ENCODE measurements around the gene TESK1. TPM values are rescaled to one million over a fixed set of nuclear protein-coding genes. Genes with fewer than 3 reads are reported as not detected.
"Not testable (repeated sequence)": the region's sequence is repeated elsewhere in the genome, so short reads cannot be mapped to it uniquely, and the experiment has no call there.

The TESK1 gene
- total and polyA plus RNA-seq, 2 experiments from 2014 or later = 6.8 to 10.7 TPM

DNA sequence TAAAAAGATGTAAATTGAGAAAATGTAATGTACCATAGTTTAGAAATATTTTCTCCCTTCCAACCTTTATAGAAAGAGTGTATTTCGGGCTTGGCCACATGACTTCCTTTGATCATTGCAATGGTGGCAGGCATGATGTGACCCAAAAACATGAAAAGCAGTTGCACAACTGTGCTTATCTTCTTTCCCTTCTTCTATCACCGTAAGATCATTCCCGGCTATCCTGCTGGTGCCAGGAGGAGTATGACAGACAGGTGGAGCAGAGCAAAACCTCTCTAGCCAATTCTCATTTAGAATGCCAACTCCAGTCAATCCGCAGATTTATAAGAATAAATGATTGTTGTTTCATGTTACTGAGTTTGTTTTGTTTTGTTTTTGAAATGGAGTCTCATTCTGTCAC, 10.6 kb upstream of the TESK1 start (continued):
- TF ChIP-seq, protein P1, sequence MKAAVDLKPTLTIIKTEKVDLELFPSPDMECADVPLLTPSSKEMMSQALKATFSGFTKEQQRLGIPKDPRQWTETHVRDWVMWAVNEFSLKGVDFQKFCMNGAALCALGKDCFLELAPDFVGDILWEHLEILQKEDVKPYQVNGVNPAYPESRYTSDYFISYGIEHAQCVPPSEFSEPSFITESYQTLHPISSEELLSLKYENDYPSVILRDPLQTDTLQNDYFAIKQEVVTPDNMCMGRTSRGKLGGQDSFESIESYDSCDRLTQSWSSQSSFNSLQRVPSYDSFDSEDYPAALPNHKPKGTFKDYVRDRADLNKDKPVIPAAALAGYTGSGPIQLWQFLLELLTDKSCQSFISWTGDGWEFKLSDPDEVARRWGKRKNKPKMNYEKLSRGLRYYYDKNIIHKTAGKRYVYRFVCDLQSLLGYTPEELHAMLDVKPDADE (IDR thresholded peaks at IDR 0.05) = no peak
- TF ChIP-seq EZH2 (IDR thresholded peaks at IDR 0.05; ENCODE audit: low read depth, unreplicated experiment) = no peak
- TF ChIP-seq, protein P2, sequence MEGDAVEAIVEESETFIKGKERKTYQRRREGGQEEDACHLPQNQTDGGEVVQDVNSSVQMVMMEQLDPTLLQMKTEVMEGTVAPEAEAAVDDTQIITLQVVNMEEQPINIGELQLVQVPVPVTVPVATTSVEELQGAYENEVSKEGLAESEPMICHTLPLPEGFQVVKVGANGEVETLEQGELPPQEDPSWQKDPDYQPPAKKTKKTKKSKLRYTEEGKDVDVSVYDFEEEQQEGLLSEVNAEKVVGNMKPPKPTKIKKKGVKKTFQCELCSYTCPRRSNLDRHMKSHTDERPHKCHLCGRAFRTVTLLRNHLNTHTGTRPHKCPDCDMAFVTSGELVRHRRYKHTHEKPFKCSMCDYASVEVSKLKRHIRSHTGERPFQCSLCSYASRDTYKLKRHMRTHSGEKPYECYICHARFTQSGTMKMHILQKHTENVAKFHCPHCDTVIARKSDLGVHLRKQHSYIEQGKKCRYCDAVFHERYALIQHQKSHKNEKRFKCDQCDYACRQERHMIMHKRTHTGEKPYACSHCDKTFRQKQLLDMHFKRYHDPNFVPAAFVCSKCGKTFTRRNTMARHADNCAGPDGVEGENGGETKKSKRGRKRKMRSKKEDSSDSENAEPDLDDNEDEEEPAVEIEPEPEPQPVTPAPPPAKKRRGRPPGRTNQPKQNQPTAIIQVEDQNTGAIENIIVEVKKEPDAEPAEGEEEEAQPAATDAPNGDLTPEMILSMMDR (conservative IDR thresholded peaks at IDR 0.05; ENCODE audit: low read depth in 2 of 2) = no peak

GRCh38 chr9:35596907-35597306, 8.2 kb upstream of the TESK1 start:
- H3K4me3 Mint-ChIP-seq; H3K4me1 Mint-ChIP-seq; H3K4me2 ChIP-seq; H3F3A ChIP-seq (replicated peaks; ENCODE audit: low read depth); H3K27me3 Mint-ChIP-seq (ENCODE audit: insufficient read depth, low read depth, poor library complexity); DNase-seq (ENCODE audit: low spot score); H3K27me3 ChIP-seq (ENCODE audit: insufficient read depth); H3K27ac ChIP-seq (ENCODE audit: low read depth); H3K36me3 ChIP-seq (ENCODE audit: insufficient read depth); H3K36me3 Mint-ChIP-seq (ENCODE audit: low read depth); H4K20me1 ChIP-seq (replicated peaks; ENCODE audit: insufficient read depth); H3K27ac Mint-ChIP-seq; H3K9me2 ChIP-seq (ENCODE audit: insufficient read depth); H3K79me2 ChIP-seq (replicated peaks; ENCODE audit: insufficient read depth); ATAC-seq; H2AFZ ChIP-seq; H3K4me1 ChIP-seq (ENCODE audit: insufficient read depth); H3K4me3 ChIP-seq: not testable (repeated sequence)
- peaks cover 20% of the 10 kb centered on the region for H3K9me3 Mint-ChIP-seq

- Histone ChIP-seq H2AFZ (no peak overlapping the region), H3K27me3 (ENCODE audit: insufficient read depth) (no peaks in the 10 kb centered on the region), H3K4me2 (no peak overlapping the region), H3K36me3 (ENCODE audit: insufficient read depth) (no peaks in the 10 kb centered on the region), H3K4me3 (0 out of 2 replicates have a peak overlapping the region, but pooled peaks have one; percentile 32), H3K27ac (ENCODE audit: low read depth) (no peak overlapping the region), H3K9me2 (ENCODE audit: insufficient read depth) (peaks cover 5% of the 10 kb centered on the region; the same call in 1 of the 2 replicates), H3F3A (replicated peaks; ENCODE audit: low read depth) (peaks cover 6% of the 10 kb centered on the region; the same call in 1 of the 2 replicates), H4K20me1 (replicated peaks; ENCODE audit: insufficient read depth) (no peaks in the 10 kb centered on the region), H3K79me2 (replicated peaks; ENCODE audit: insufficient read depth) (no peaks in the 10 kb centered on the region), H3K4me1 (ENCODE audit: insufficient read depth) (peaks cover 13% of the 10 kb centered on the region)
- Mint-ChIP-seq H3K4me1 (peaks cover 9% of the 10 kb centered on the region), H3K4me3 (no peak overlapping the region), H3K27ac (no peak overlapping the region), H3K9me3 (peaks cover 3% of the 10 kb centered on the region; the same call in 1 of the 3 replicates), H3K36me3 (ENCODE audit: low read depth) (peaks cover 2% of the 10 kb centered on the region; the same call in 1 of the 3 replicates), H3K27me3 (ENCODE audit: insufficient read depth, low read depth, poor library complexity) (peaks cover 4% of the 10 kb centered on the region)
- peak; percentile 73 for ATAC-seq
- DNase-seq (ENCODE audit: low spot score) = peak; percentile 64
- TF ChIP-seq, protein P3, sequence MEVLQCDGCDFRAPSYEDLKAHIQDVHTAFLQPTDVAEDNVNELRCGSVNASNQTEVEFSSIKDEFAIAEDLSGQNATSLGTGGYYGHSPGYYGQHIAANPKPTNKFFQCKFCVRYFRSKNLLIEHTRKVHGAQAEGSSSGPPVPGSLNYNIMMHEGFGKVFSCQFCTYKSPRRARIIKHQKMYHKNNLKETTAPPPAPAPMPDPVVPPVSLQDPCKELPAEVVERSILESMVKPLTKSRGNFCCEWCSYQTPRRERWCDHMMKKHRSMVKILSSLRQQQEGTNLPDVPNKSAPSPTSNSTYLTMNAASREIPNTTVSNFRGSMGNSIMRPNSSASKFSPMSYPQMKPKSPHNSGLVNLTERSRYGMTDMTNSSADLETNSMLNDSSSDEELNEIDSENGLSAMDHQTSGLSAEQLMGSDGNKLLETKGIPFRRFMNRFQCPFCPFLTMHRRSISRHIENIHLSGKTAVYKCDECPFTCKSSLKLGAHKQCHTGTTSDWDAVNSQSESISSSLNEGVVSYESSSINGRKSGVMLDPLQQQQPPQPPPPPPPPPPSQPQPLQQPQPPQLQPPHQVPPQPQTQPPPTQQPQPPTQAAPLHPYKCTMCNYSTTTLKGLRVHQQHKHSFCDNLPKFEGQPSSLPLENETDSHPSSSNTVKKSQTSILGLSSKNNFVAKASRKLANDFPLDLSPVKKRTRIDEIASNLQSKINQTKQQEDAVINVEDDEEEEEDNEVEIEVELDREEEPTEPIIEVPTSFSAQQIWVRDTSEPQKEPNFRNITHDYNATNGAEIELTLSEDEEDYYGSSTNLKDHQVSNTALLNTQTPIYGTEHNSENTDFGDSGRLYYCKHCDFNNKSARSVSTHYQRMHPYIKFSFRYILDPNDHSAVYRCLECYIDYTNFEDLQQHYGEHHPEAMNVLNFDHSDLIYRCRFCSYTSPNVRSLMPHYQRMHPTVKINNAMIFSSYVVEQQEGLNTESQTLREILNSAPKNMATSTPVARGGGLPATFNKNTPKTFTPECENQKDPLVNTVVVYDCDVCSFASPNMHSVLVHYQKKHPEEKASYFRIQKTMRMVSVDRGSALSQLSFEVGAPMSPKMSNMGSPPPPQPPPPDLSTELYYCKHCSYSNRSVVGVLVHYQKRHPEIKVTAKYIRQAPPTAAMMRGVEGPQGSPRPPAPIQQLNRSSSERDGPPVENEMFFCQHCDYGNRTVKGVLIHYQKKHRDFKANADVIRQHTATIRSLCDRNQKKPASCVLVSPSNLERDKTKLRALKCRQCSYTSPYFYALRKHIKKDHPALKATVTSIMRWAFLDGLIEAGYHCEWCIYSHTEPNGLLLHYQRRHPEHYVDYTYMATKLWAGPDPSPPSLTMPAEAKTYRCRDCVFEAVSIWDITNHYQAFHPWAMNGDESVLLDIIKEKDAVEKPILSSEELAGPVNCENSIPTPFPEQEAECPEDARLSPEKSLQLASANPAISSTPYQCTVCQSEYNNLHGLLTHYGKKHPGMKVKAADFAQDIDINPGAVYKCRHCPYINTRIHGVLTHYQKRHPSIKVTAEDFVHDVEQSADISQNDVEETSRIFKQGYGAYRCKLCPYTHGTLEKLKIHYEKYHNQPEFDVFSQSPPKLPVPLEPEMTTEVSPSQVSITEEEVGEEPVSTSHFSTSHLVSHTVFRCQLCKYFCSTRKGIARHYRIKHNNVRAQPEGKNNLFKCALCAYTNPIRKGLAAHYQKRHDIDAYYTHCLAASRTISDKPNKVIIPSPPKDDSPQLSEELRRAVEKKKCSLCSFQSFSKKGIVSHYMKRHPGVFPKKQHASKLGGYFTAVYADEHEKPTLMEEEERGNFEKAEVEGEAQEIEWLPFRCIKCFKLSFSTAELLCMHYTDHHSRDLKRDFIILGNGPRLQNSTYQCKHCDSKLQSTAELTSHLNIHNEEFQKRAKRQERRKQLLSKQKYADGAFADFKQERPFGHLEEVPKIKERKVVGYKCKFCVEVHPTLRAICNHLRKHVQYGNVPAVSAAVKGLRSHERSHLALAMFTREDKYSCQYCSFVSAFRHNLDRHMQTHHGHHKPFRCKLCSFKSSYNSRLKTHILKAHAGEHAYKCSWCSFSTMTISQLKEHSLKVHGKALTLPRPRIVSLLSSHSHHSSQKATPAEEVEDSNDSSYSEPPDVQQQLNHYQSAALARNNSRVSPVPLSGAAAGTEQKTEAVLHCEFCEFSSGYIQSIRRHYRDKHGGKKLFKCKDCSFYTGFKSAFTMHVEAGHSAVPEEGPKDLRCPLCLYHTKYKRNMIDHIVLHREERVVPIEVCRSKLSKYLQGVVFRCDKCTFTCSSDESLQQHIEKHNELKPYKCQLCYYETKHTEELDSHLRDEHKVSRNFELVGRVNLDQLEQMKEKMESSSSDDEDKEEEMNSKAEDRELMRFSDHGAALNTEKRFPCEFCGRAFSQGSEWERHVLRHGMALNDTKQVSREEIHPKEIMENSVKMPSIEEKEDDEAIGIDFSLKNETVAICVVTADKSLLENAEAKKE (CRISPR knock-in tag; IDR thresholded peaks at IDR 0.05) = no peak
- TF ChIP-seq NANOG (IDR thresholded peaks at IDR 0.05; ENCODE audit: borderline replicate concordance) (no peak), EZH2phosphoT487 (IDR thresholded peaks at IDR 0.05; ENCODE audit: unreplicated experiment) (no peak), ZNF114 (CRISPR knock-in tag; IDR thresholded peaks at IDR 0.05) (no peak)
- TF ChIP-seq, protein P2 (conservative IDR thresholded peaks at IDR 0.05; ENCODE audit: low read depth in 2 of 2) = no peak
Observed at GRCh38 chr9:35598866-35599590, 6.0 kb upstream of the TESK1 start.
